Dendritic cell treated with granulocyte-macrophage colony-stimulating factor and Interleukin-4, amounts not matched to agents 40 ng/mL and 50 ng/mL, for 4 days (primary cell): Measurements from ENCODE around the gene SLAMF6.
A peak's percentile ranks its signal among the peaks of the same experiment; 100 is the strongest.
"Not testable (repeated sequence)": the region's sequence is repeated elsewhere in the genome, so short reads cannot be mapped to it uniquely, and the experiment has no call there.

ENCODE experiments used
- H3K27ac Mint-ChIP-seq: one replicate; pipeline ENCODE4 v1.8.0; 2022; ENCODE audit warnings: mild to moderate bottlenecking, mixed read lengths
- H3K27me3 Mint-ChIP-seq: one replicate; pipeline ENCODE4 v1.8.0; 2022; ENCODE audit warnings: mild to moderate bottlenecking, mixed read lengths
- H3K36me3 Mint-ChIP-seq: one replicate; pipeline ENCODE4 v1.8.0; 2022; ENCODE audit warnings: low read depth, mixed read lengths
- H3K4me1 Mint-ChIP-seq: one replicate; pipeline ENCODE4 v1.8.0; 2022; ENCODE audit warnings: low read depth, mixed read lengths
- H3K4me3 Mint-ChIP-seq: one replicate; pipeline ENCODE4 v1.8.0; 2022; ENCODE audit warnings: mild to moderate bottlenecking, moderate library complexity, mixed read lengths
- H3K9me3 Mint-ChIP-seq: one replicate; pipeline ENCODE4 v1.8.0; 2022; ENCODE audit warnings: mixed read lengths
- intact Hi-C: fragments of 100-400 bp; cut with micrococcal nuclease; formaldehyde crosslinking; loops from one replicate; pipeline ENCODE4 v1.15.0; 2022

SLAMF6 gene

DNA sequence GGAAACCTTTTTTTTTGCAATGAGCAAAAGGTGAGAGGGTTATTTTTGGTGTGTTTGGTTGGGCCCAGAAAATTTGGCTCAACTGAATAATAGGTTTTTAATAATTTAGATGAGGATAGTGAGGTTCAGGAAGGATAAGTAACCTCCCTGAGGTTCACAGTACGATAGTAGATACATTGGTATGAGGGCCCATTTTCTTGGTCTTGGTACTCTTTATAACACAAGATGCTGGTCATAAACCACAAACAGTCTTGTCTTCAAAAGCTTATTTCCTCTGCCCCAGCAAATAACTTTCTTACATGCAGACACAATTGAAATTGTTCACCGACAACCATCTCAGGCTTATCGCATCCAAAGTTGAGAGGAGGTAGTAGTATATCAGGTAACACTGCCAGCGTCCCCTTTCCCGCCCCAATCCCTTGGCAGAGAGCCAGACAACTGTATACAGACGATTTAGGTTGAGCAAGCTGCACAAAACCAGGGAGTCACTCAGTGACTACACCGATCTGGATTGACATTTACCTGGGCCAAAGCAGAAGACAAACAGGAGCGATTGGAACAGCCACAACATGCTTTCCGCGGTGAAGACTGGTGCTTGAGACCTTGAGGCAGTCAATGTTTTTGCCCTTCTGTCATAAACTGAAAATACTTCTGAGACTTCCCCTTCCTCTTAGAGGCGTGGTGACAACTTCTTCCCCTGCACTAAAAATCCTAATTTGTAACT is at the start of gene SLAMF6:
Gene SLAMF6, minus strand, starts transcription at position 634 of the 724 bp plus-strand sequence. Its CDS starts 63 bp downstream, at position 571.
- Mint-ChIP-seq H3K27ac (peak within 1 kb of the TSS; percentile 72), H3K27me3 (peaks cover 3% of the 10 kb centered on the region), H3K9me3 (peaks cover 17% of the 10 kb centered on the region), H3K4me3 (peak within 1 kb of the TSS; percentile 20), H3K4me1 (peaks cover 31% of the 10 kb centered on the region), H3K36me3 (no peaks in the 10 kb centered on the region)
- intact Hi-C loops, result no loop called here

GRCh38 chr1:160570840-160571239 is 47.8 kb upstream of the SLAMF6 start:
- H3K36me3 Mint-ChIP-seq, result peaks cover 94% of the 10 kb centered on the region
- intact Hi-C loops, result loop anchor here (2.0 kb wide), 1 partner anchor 24 kb away; no protein-coding TSS in a partner anchor

DNA sequence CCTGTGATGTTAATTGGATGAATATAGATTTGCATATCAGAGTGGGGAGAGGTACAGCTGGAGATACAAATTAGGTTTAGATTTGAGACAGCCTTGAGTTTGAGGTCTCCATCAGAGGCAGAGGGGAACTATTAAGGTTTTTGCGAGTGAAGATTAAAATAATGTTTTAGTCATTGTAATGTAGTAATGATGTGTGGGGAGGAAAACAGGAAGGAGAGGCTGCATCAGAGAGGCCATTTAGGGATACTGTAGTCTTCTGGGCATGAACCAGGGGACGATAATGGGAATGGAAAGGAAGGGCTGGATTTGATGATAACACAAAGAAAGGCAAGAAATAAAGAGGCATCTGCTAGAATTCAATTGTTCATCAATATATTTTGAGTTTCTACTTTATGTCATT is 46.8 kb upstream of the SLAMF6 start:
- Mint-ChIP-seq H3K4me1 (peaks cover 99% of the 10 kb centered on the region), H3K36me3 (peaks cover 98% of the 10 kb centered on the region), H3K9me3 (peaks cover 17% of the 10 kb centered on the region), H3K27me3 (no peaks in the 10 kb centered on the region), H3K4me3 (peak overlapping the region; percentile 54), H3K27ac (no peak overlapping the region)
- intact Hi-C loops, result loop anchor here (2.0 kb wide), 1 partner anchor 23 kb away; no protein-coding TSS in a partner anchor

More at GRCh38 chr1:160570840-160571239, 47.8 kb upstream of the SLAMF6 start:
- Mint-ChIP-seq H3K4me1 (peaks cover 100% of the 10 kb centered on the region), H3K27me3 (no peaks in the 10 kb centered on the region), H3K27ac (peak overlapping the region; percentile 61), H3K4me3 (peak overlapping the region; percentile 40), H3K9me3 (peaks cover 17% of the 10 kb centered on the region)

GRCh38 chr1:160567858-160568682 is 45.0 kb upstream of the SLAMF6 start:
- intact Hi-C loops, result no loop called here
- Mint-ChIP-seq H3K27me3 (no peaks in the 10 kb centered on the region), H3K4me1 (peaks cover 92% of the 10 kb centered on the region), H3K9me3 (peaks cover 24% of the 10 kb centered on the region), H3K27ac (peak overlapping the region; percentile 74), H3K36me3 (peaks cover 99% of the 10 kb centered on the region), H3K4me3 (peak overlapping the region; percentile 21)

GRCh38 chr1:160567341-160567740 is 44.3 kb upstream of the SLAMF6 start:
- peak overlapping the region; percentile 17 for H3K4me3 Mint-ChIP-seq
- peaks cover 99% of the 10 kb centered on the region for H3K36me3 Mint-ChIP-seq
- H3K4me1 Mint-ChIP-seq, result peaks cover 91% of the 10 kb centered on the region
- peaks cover 25% of the 10 kb centered on the region for H3K9me3 Mint-ChIP-seq
- intact Hi-C loops, result no loop called here
- H3K27ac Mint-ChIP-seq, result peak overlapping the region; percentile 74
- H3K27me3 Mint-ChIP-seq, result no peaks in the 10 kb centered on the region

DNA sequence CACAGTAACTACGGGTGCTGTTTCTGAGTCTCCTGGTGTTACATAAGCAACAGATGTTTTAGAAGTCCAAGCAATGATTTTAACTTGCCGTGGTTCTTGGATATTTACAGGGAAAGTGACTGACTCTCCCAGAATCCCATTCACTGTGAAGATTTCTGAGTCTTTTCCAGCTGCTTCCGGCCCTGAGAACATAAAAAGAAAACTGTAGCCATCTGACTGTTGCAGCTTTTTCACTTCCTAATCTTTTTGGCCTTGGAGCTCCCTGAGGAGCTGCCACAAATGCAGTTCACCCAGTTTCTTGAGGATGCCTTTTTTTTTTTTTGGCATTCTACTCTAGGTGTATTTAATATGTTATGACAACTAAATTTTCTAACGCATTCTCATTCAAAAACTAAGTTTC is 42.5 kb upstream of the SLAMF6 start:
- peaks cover 99% of the 10 kb centered on the region for H3K36me3 Mint-ChIP-seq

DNA sequence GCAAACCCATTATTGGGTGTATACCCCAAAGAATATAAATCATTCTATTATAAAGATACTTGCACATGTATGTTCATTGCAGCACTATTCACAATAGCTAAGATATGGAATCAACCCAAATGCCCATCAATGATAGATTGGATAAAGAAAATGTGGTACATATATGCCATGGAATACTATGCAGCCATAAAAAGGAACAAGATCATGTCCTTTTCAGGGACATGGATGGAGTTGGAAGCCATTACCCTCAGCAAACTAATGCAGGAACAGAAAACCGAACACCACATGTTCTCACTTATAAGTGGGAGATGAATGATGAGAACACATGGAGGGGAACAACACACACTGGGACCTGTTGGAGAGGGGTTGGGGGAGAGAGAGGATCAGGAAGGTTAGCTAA is 40.2 kb upstream of the SLAMF6 start:
- H3K27ac Mint-ChIP-seq, H3K4me3 Mint-ChIP-seq, H3K27me3 Mint-ChIP-seq, intact Hi-C loops, H3K9me3 Mint-ChIP-seq: not testable (repeated sequence)
- peaks cover 100% of the 10 kb centered on the region for H3K36me3 Mint-ChIP-seq
- peaks cover 91% of the 10 kb centered on the region for H3K4me1 Mint-ChIP-seq

More for the DNA sequence above, 42.5 kb upstream of the SLAMF6 start:
- H3K27me3 Mint-ChIP-seq, result no peaks in the 10 kb centered on the region
- peak overlapping the region; percentile 74 for H3K27ac Mint-ChIP-seq
- peaks cover 91% of the 10 kb centered on the region for H3K4me1 Mint-ChIP-seq
- H3K9me3 Mint-ChIP-seq, result peaks cover 8% of the 10 kb centered on the region
- H3K4me3 Mint-ChIP-seq, result peak overlapping the region; percentile 37
- intact Hi-C loops, result no loop called here

- Mint-ChIP-seq H3K36me3 (peaks cover 100% of the 10 kb centered on the region), H3K4me1 (peaks cover 91% of the 10 kb centered on the region)
- H3K9me3 Mint-ChIP-seq, H3K4me3 Mint-ChIP-seq, H3K27me3 Mint-ChIP-seq, H3K27ac Mint-ChIP-seq, intact Hi-C loops: not testable (repeated sequence)
Observed at GRCh38 chr1:160562745-160563144, 39.7 kb upstream of the SLAMF6 start.

GRCh38 chr1:160560806-160561205 is 37.8 kb upstream of the SLAMF6 start:
- intact Hi-C loops, result no loop called here
- peaks cover 78% of the 10 kb centered on the region for H3K4me1 Mint-ChIP-seq
- H3K36me3 Mint-ChIP-seq, result peaks cover 88% of the 10 kb centered on the region
- peak overlapping the region; percentile 61 for H3K4me3 Mint-ChIP-seq
- H3K9me3 Mint-ChIP-seq, result peaks cover 8% of the 10 kb centered on the region
- no peaks in the 10 kb centered on the region for H3K27me3 Mint-ChIP-seq
- H3K27ac Mint-ChIP-seq, result peak overlapping the region; percentile 82

- Mint-ChIP-seq H3K27me3 (no peaks in the 10 kb centered on the region), H3K36me3 (peaks cover 88% of the 10 kb centered on the region), H3K4me1 (peaks cover 77% of the 10 kb centered on the region)
Observed at GRCh38 chr1:160560045-160560705, 37.1 kb upstream of the SLAMF6 start.

DNA sequence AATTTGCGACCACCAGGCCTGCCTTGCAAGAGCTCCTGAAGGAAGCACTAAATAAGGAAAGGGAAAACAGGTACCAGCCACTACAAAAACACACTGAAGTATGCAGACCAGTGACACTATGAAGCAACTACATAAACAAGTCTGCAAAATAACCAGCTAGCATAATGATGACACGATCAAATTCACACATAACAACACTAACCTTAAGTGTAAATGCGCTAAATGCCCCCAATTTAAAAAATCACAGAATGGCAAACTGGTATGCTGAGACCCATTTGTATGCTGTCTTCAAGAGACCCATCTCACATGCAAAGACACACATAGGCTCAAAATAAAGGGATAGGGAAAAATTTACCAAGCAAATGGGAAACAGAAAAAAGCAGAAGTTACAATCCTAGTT is 36.4 kb upstream of the SLAMF6 start:
- H3K27me3 Mint-ChIP-seq, H3K9me3 Mint-ChIP-seq, intact Hi-C loops: not testable (repeated sequence)
- Mint-ChIP-seq H3K4me1 (peaks cover 71% of the 10 kb centered on the region), H3K27ac (peak overlapping the region; percentile 82), H3K36me3 (peaks cover 83% of the 10 kb centered on the region), H3K4me3 (peak overlapping the region; percentile 60)

More at GRCh38 chr1:160560045-160560705, 37.1 kb upstream of the SLAMF6 start:
- intact Hi-C loops, result no loop called here
- Mint-ChIP-seq H3K9me3 (peaks cover 8% of the 10 kb centered on the region), H3K4me3 (peak overlapping the region; percentile 54), H3K27ac (peak overlapping the region; percentile 82)

GRCh38 chr1:160558660-160559380 is 35.8 kb upstream of the SLAMF6 start:
- Mint-ChIP-seq H3K9me3 (peaks cover 8% of the 10 kb centered on the region), H3K36me3 (peaks cover 83% of the 10 kb centered on the region), H3K27me3 (no peaks in the 10 kb centered on the region), H3K27ac (peak overlapping the region; percentile 82), H3K4me1 (peaks cover 71% of the 10 kb centered on the region), H3K4me3 (peak overlapping the region; percentile 7)
- intact Hi-C loops, result no loop called here

DNA sequence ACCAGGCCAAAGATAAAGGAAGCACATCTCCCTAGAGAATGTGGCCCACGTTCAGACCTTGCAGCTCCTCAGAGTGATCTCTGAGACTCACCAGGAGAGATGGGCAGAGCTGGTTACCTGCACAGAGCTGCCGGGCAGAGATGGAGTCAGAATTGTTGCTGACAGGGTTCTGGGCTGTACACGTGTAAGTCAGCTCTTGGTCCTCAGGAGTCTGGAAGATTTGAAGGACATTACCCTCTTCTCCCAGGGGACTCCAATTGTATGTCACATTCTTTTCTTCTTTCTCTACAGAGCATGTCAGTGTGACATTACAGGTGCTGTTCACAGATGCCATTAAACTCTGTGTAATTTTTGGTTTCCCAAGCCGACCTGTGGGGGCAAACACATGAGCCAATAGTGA is 30.7 kb upstream of the SLAMF6 start:
- peaks cover 71% of the 10 kb centered on the region for H3K4me1 Mint-ChIP-seq
- peaks cover 83% of the 10 kb centered on the region for H3K36me3 Mint-ChIP-seq
- intact Hi-C loops, result no loop called here
- H3K9me3 Mint-ChIP-seq, result no peaks in the 10 kb centered on the region
- H3K27ac Mint-ChIP-seq, result no peak overlapping the region
- H3K4me3 Mint-ChIP-seq, result no peak overlapping the region
- H3K27me3 Mint-ChIP-seq, result no peaks in the 10 kb centered on the region
